HG03439 (cell line): ENCODE data around the gene UBE4A.

ENCODE experiments used
- ATAC-seq: cut with Tn5 transposase; IDR thresholded peaks from one replicate; pipeline ENCODE4 v1.9.1; 2021; ENCODE audit warnings: mild to moderate bottlenecking, moderate library complexity; ENCODE audit not compliant: unreplicated experiment

UBE4A gene

DNA sequence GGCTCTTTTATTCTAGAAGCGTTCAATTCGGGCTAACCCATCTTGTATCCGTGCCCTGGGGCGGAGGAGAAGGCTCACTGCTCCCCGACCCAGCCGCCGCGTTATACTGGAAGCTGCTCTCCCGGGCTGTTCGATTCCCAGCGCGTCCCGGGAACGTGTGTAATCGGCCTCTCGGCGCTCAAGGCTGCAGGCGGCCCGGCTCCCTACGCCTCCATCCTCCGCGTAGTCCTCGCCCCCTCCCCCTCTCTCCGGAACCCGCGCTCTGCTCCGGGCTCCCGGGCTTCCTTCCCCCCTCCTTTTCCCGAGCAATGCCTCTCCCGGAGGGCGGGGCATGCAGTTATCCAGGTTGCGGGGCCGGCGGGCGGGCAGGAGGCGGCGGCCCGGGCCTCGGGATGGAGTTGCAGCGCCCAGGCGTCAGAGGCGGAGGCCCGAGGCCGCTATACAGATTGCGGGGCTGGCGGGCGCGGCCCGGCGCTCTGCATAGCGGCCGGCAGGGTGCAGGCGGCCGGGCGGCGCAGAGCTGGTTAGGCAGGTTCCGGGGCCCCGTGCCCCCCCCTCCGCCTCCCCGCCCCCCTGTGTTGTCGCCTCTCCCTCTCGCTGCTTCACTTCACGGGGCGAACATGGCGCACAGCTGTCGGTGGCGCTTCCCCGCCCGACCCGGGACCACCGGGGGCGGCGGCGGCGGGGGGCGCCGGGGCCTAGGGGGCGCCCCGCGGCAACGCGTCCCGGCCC is 76.7 kb downstream of the UBE4A start, which contains the start of gene KMT2A:
TSS of gene KMT2A (plus strand) at position 600 of the 732 bp plus-strand sequence. CDS start at position 621, 21 bp downstream.
- ATAC-seq: peak; percentile 57

DNA sequence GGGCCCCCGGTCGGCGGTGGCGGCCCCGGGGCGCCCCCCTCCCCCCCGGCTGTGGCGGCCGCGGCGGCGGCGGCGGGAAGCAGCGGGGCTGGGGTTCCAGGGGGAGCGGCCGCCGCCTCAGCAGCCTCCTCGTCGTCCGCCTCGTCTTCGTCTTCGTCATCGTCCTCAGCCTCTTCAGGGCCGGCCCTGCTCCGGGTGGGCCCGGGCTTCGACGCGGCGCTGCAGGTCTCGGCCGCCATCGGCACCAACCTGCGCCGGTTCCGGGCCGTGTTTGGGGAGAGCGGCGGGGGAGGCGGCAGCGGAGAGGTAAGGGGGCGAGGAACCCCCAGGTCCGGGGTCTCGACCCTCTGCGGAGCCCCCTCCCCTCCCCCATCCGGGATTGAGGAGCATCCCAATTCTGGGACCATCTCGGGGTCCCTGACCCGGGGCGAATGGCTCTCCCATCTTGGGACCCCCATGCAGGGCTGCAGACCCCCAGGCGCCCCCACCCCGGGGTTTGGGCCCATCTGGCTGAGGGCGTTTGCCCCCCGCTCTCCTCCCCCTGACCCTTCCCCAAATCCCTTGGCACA is 77.3 kb downstream of the UBE4A start:
- ATAC-seq: peak; percentile 10

DNA sequence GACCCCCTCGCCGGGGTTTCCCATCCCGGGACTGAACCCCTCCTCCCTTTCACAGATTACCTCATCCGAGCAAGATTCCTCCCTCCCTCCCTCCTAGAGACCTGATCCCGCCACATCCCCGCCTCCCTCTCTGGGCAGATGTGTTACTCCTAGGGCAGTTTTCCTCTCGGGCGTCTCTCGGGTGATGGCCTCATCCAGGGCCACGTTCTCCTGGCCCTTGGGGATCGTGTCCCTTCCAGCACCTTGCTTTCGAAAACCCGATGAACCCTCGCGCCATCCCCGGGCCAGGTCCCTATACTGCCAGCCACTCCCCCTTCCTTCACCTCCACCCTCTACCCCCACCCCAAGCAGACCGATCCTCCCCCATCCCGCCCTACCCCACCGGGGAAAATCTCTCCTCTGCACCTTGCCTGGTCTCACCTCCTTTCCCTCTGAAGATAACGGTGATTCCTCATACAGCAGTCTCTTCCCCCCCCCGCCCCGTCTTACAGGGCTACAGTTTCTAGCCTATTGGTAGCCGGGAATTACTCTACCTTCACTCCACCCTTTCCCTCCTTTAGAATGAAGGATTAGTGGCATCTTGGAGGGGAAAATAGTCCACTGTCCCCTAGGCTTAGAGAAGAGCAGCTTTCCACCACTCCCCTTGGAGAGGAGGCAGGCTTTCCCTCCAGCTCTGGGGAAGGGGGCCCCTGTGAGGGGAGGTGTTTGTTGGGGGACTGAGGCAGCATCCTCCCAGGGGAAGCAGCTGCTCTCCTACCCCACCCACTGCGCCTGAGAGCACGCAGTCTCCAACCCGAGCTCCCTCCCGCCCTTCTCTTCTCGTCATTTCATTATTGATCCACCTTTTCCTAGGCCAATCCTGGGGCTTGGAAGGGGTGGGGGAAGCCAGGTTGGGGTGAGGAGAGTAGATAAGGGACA is 78.1 kb downstream of the UBE4A start:
- no peak for ATAC-seq

DNA sequence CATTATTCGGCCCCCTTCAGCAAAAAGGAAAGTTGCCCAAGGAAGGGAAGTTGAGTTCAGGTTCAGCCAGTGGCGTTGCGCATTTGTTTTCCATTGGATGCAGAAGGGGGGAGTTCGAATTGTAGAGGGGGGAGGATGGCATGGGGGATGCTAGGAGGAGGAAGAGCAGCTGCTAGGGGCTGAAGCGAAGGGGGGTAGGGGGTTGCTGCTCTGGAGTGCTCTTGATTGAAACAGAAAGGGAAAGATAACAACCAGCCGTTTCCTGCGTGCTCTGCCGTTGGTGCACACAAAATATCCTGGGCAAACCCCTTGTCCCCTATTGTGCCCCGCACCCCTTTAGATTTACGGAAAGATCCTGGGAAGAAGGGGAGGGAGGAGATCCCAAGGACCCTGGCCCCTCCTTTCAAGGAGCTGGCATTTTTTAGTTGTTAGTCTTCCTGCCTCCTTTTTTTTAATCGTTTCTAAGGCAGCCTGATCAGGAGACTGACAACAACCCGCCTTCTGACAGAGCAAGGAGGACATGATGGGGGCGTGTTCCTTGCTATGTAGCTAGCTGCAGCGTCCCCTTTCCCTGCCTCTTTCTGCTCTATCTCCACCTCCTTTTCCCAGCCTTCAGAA is 79.0 kb downstream of the UBE4A start:
- no peak for ATAC-seq

DNA sequence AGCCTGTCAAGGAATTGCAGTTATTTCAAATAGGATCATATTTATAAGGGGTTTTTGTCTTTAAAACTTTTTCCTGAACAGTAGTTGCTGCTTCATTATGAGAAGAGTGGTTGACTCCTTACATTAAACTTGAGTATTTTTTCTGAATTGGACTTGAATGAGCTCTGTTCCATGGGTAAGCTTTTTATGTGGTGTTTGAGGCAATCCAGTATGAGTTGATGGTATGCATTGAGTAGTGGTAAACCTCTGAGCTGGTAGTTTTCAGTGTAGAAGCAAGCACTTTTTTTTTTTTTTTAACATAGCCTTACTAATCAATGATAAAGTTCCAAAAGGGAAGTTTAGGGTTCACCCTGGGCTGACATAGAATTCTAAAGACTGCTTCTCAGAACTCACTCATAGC is 80.2 kb downstream of the UBE4A start:
- no peak for ATAC-seq

DNA sequence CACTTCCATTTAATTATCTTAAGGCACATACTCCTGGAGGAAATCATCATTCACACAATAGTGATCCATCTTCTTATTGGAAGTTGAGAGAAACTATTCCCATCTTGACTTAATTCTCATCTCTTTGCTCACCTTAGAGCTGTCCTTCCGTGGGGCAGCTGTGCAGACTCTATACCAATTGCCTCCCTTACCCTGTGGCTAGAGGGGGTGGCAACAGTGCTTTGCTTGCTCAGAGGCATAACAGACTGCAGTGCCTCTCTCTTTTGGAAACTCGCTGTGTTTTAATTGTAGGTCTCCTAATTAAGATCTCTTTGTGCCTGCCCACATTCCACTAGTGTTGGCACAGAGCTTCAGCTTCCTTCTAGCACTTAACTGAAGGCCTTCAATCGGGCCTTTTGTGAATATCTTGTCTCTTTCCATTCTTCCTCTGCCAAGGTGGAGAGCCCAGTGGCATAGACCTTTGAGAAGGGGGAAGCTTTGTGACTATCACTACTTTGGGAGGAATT is 82.4 kb downstream of the UBE4A start:
- ATAC-seq: no peak

DNA sequence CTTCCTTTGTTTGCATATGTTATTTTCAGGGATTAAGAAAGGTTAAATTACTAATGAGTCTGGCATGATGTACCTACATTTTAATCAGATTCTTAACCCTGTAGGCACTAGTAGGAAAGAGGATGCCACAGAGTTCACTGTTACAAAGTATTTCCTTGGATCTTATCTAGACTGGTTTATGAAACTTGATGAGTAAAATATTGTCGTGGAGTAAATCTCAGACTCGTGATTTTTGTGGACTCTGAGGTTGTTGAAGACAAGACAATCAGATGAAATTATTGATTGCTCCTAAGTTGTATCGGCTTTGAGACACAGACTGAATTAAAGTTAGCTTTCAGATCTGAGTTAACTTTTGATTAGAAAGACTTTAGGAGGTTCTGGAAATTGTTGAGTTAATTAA is 82.9 kb downstream of the UBE4A start:
- no peak for ATAC-seq

DNA sequence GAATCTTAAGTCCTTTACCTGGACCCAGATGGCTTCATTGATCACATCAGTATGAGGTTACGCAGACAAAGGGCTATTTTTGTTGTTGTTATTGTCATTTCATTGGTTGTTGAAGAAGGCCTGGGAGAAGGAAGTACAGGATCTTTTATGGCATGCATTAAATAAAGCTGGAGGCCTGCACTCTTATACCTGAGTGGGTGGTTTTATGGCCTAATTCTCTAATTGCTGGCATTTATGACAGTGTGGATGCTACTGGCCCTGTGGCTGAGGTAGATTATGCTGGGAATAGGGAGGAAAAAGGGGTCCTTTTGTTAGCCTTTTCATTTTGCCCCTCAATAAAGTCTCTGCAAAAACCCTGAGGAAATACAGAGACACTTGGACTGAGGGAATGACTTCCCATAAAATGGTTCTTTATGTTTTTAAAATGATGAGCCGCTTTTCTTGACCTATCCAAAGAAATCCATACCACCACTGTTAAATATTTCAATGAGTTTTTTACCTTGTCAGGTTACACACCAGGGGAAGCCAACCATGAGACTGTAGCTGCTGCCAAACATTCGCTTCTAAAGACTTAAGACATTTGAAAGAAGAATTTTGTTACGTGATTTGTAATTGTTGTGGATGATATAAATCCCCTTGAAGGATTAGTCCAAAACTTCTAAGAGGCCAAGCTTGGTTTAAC is 83.6 kb downstream of the UBE4A start:
- peak; percentile 9 for ATAC-seq

DNA sequence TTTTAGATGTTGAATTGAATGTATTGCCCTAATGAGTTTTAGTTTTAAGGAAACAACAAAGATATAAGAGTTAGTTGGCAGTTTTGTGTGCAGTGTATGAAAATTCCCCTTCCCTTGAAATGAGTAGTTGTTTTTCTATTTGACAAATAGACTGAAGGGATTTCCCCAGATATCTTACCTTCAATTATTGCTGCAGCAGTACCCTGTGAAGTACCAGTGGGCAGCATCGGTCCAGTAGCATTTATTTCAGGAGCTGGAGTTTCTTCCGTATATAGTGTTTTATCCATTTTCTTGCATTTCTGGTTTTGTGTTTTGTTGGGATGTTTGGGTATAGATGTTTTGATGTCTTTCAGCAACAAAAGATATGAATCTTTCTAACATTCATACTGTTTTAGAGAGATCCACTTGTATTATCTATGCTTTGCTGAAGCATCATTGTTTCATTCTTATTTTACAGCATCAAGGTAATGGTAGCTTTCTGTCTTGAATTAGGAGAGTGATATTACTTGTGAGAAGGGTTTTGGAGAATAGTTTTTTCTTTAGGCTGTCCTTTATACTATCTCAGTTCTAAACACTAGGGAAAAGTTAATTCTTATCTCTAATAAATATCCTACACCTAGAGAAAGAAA is 84.3 kb downstream of the UBE4A start:
- ATAC-seq: peak; percentile 43

DNA sequence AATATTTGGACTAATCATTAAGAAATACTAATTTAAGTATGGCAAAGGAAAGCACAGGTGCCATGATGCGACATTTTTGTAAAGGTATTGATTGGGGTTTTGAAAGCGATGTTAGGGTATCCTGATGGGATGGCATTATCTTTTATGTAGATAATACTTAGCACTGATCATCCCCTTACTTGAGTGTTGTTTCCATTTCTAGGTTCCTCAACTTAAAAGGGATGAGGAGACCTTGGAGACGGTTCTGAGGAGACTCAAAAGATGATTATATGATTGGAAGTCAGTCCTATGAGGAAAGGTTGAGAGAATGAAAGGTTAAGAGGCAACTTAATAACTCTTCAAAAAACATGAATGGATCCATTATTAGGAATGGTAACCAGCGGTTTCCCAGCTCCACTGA is 88.0 kb downstream of the UBE4A start:
- ATAC-seq: no peak

DNA sequence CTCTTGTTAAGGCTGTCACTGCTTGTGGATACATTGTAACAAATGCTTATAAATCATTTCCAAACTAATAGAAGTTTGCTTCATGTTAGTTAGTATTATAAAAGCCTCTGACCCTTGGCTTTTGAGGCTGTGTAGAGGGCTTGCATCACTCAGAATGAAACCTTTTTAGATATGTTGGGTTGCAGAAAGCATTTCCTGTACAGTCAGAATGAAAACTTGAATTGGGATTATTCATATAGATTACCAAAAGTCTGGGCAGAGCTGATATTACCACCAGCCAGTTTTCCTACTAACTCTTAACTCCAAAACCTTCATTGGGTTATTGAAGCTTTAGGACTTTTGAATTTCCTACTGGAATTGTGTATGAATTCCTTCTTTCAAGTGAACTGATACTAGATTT is 88.9 kb downstream of the UBE4A start:
- peak; percentile 73 for ATAC-seq
